ENCODE data around the gene PDE6G.
"Not testable (repeated sequence)": the region's sequence is repeated elsewhere in the genome, so short reads cannot be mapped to it uniquely, and the experiment has no call there.

PDE6G gene

GRCh38 chr17:81680150-81680549 lies 23.8 kb upstream of the PDE6G start:
- no peak for TF ChIP-seq CTCF (IDR thresholded peaks at IDR 0.05; ENCODE audit: low read depth, low read length)
- H3K4me3 ChIP-seq (ENCODE audit: low read depth, low read length), result no peak overlapping the region

- no peak for TF ChIP-seq CTCF (IDR thresholded peaks at IDR 0.05; ENCODE audit: low read depth, low read length)
- H3K4me3 ChIP-seq (ENCODE audit: low read depth, low read length), result no peak overlapping the region
Measured at GRCh38 chr17:81676906-81677305, 20.6 kb upstream of the PDE6G start.

GRCh38 chr17:81675515-81676221 lies 19.3 kb upstream of the PDE6G start:
- not testable (repeated sequence) for H3K4me3 ChIP-seq (ENCODE audit: low read depth, low read length)
- peak; percentile 28; the same call in 1 of the 2 replicates for TF ChIP-seq CTCF (IDR thresholded peaks at IDR 0.05; ENCODE audit: low read depth, low read length)

- no peak for TF ChIP-seq CTCF (IDR thresholded peaks at IDR 0.05; ENCODE audit: low read depth, low read length)
- no peak overlapping the region for H3K4me3 ChIP-seq (ENCODE audit: low read depth, low read length)
Measured at GRCh38 chr17:81673561-81674258, 17.4 kb upstream of the PDE6G start.

GRCh38 chr17:81672954-81673353 lies 16.6 kb upstream of the PDE6G start:
- no peak overlapping the region for H3K4me3 ChIP-seq (ENCODE audit: low read depth, low read length)
- TF ChIP-seq CTCF (IDR thresholded peaks at IDR 0.05; ENCODE audit: low read depth, low read length), result no peak

GRCh38 chr17:81672504-81672903 lies 16.2 kb upstream of the PDE6G start:
- TF ChIP-seq CTCF (IDR thresholded peaks at IDR 0.05; ENCODE audit: low read depth, low read length), result no peak
- no peak overlapping the region for H3K4me3 ChIP-seq (ENCODE audit: low read depth, low read length)

GRCh38 chr17:81667754-81668153 lies 11.4 kb upstream of the PDE6G start:
- no peak for TF ChIP-seq CTCF (IDR thresholded peaks at IDR 0.05; ENCODE audit: low read depth, low read length)
- H3K4me3 ChIP-seq (ENCODE audit: low read depth, low read length), result no peak overlapping the region

Measured in WI38 (cell line).